ENCODE measurements around the gene SFT2D3.

Gene SFT2D3

GRCh38 chr2:127664895-127665225 lies 36.4 kb upstream of the SFT2D3 start:
- DNase-seq = no peak

GRCh38 chr2:127665267-127665893 lies 35.9 kb upstream of the SFT2D3 start:
- no peak for DNase-seq

- no peak for DNase-seq
Measured at GRCh38 chr2:127669056-127669455, 32.2 kb upstream of the SFT2D3 start.

- no peak for DNase-seq
Measured at GRCh38 chr2:127670055-127670956, 31.0 kb upstream of the SFT2D3 start.

- DNase-seq = no peak
Measured at GRCh38 chr2:127670957-127671290, 30.4 kb upstream of the SFT2D3 start.

GRCh38 chr2:127671557-127672302 lies 29.6 kb upstream of the SFT2D3 start:
- no peak for DNase-seq

GRCh38 chr2:127672341-127673224 lies 28.7 kb upstream of the SFT2D3 start:
- DNase-seq = no peak

- no peak for DNase-seq
Measured at GRCh38 chr2:127673291-127674069, 27.8 kb upstream of the SFT2D3 start.

- no peak for DNase-seq
Measured at GRCh38 chr2:127674241-127675209, 26.8 kb upstream of the SFT2D3 start.

- DNase-seq = no peak
Measured at GRCh38 chr2:127675331-127676261, 25.7 kb upstream of the SFT2D3 start, which contains the start of gene LIMS2. Gene LIMS2 (minus strand): TSS chr2:127675530. CDS start chr2:127675024, 506 bp downstream.

- no peak for DNase-seq
Measured at GRCh38 chr2:127676906-127677305, 24.4 kb upstream of the SFT2D3 start.

GRCh38 chr2:127678531-127678930 lies 22.8 kb upstream of the SFT2D3 start:
- DNase-seq = no peak

GRCh38 chr2:127678991-127679390 lies 22.3 kb upstream of the SFT2D3 start:
- no peak for DNase-seq

- DNase-seq = no peak
Measured at GRCh38 chr2:127679680-127680361, 21.5 kb upstream of the SFT2D3 start.

GRCh38 chr2:127680706-127681287 lies 20.5 kb upstream of the SFT2D3 start:
- DNase-seq = no peak

- no peak for DNase-seq
Measured at GRCh38 chr2:127681288-127681804, 20.0 kb upstream of the SFT2D3 start.

GRCh38 chr2:127681976-127682857 lies 19.1 kb upstream of the SFT2D3 start:
- DNase-seq = no peak
